Lower lobe of right lung (tissue), 2 donors: ENCODE data around the gene ABCA4. TPM values are rescaled to one million over a fixed set of nuclear protein-coding genes. Genes with fewer than 3 reads are reported as not detected.

Experiments used
- ATAC-seq, 2 donors: fragments of 200-7000 bp; cut with Tn5 transposase; one replicate each; pipeline ENCODE4 v1.9.1; 2020 to 2022; ENCODE audit warnings: mild to moderate bottlenecking in 2 of 2, moderate library complexity in 2 of 2
- DNase-seq: peaks from one replicate; pipeline ENCODE4 v3.0.0-alpha.2; 2020
- H3K27ac ChIP-seq: fragments of 200-600 bp; one replicate; pipeline ENCODE4 v1.8.0; 2022
- H3K27me3 ChIP-seq: fragments of 200-600 bp; one replicate; pipeline ENCODE4 v1.8.0; 2022; ENCODE audit warnings: low read depth
- H3K36me3 ChIP-seq: fragments of 200-600 bp; one replicate; pipeline ENCODE4 v1.8.0; 2022; ENCODE audit warnings: mild to moderate bottlenecking
- H3K4me1 ChIP-seq: fragments of 200-600 bp; one replicate; pipeline ENCODE4 v1.8.0; 2022
- H3K4me3 ChIP-seq: fragments of 200-600 bp; one replicate; pipeline ENCODE4 v1.8.0; 2022; ENCODE audit warnings: mild to moderate bottlenecking
- H3K9me3 ChIP-seq: fragments of 200-600 bp; one replicate; pipeline ENCODE4 v1.8.0; 2022
- CTCF ChIP-seq: fragments of 200-600 bp; IDR thresholded peaks from one replicate; pipeline ENCODE4 v1.8.0; 2022; ENCODE audit warnings: antibody characterized with exemption, mild to moderate bottlenecking
- intact Hi-C: fragments of 100-400 bp; cut with DNase I; formaldehyde crosslinking; loops from one replicate; pipeline ENCODE4 v1.11.0; 2022
- total RNA-seq: library from RNA; stranded (reverse); fragmentation: NEBNext Ultra II Directional; extraction: Animal tissue kit (Norgen Biotek cat#: 25700); gene quantifications from one replicate; pipeline ENCODE4 v1.2.1, GENCODE V29; 2021
- donor health status: DM: no; HTN: yes; CAD: no; lungs with severe emphysema.

ABCA4 gene
- total RNA-seq, 1 donor from 2014 or later = 1.9 TPM

DNA sequence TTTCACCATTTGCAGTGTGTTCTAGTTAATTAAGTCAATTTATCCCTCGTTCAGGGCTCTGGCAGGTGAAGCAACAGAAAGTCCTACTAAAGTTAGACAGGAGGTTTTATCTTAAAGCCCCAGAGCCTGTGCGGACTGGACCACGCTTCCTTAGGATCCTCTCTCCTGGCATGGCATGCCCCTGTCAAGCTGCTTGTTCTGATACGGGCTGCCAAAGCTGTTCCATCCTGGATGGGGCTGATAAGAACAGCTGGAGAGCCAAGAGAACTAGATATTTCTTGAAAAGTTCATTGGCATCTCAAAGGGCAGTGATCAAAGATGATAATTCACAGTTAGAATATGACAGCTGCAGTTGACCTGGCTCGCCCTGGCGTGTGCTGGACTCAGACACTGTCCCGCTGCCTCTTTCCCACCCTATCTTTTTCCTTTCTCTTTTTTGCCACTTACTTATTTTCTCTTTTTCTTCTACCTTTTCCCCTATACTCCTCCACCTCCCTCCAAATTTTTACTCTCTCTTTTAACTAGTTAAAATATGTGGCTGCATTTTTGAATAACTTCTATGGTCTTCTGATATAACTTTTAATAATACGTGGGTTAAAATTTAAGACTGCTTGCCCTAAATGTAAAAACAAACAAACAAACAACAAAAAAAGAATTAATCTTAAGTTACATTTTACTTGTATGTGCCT is 96.7 kb downstream of the ABCA4 start:
- intact Hi-C loops = no loop called here
- H3K27me3 ChIP-seq = no peaks in the 10 kb centered on the region
- ATAC-seq = no peak

DNA sequence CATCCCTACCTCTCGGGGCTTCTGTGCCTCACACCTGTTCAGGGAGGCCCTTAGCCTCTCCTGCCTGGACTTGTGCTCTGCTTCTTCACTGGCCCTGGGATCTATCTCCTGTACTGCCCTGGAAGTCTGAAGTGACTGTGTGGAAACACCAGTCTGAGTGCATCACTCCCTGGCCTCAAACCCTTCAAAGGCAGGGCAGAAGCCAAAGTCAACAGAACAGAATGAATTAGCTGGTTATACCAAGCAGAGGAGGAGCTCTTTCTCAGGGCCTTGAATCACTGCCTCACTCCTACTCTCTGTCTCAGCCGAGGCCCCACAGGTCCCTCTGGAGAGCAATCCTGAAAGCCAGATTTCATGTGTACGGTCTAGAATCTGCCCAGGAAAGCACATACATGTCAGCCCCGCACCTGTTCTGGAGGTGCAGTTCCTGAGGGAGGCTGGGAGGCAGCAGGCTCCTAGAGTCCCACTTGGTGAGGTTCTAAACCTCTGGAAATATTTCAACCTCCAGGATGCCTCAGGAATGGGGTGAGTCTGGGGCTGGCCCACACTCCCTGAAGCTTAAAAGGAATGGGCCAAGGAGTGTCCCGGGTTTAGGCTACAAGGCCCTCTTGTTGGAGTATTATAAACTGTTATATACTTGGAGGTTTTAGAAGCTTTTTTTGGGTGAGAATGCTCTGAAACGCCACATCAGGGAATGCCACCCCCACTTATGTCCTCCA is 98.3 kb downstream of the ABCA4 start:
- intact Hi-C loops = no loop called here
- peak; percentile 87 to 88 for ATAC-seq
- DNase-seq = no peak
- H3K4me1 ChIP-seq = peaks cover 26% of the 10 kb centered on the region
- TF ChIP-seq CTCF = no peak
- H3K4me3 ChIP-seq = no peak overlapping the region
- H3K36me3 ChIP-seq = no peaks in the 10 kb centered on the region
- H3K27ac ChIP-seq = peak overlapping the region; percentile 60
- no peaks in the 10 kb centered on the region for H3K27me3 ChIP-seq
- no peaks in the 10 kb centered on the region for H3K9me3 ChIP-seq

More for the DNA sequence above, 96.7 kb downstream of the ABCA4 start:
- H3K9me3 ChIP-seq = no peaks in the 10 kb centered on the region
- TF ChIP-seq CTCF = no peak
- no peak overlapping the region for H3K4me3 ChIP-seq
- no peak overlapping the region for H3K27ac ChIP-seq
- no peaks in the 10 kb centered on the region for H3K36me3 ChIP-seq
- DNase-seq = no peak
- H3K4me1 ChIP-seq = peaks cover 26% of the 10 kb centered on the region

DNA sequence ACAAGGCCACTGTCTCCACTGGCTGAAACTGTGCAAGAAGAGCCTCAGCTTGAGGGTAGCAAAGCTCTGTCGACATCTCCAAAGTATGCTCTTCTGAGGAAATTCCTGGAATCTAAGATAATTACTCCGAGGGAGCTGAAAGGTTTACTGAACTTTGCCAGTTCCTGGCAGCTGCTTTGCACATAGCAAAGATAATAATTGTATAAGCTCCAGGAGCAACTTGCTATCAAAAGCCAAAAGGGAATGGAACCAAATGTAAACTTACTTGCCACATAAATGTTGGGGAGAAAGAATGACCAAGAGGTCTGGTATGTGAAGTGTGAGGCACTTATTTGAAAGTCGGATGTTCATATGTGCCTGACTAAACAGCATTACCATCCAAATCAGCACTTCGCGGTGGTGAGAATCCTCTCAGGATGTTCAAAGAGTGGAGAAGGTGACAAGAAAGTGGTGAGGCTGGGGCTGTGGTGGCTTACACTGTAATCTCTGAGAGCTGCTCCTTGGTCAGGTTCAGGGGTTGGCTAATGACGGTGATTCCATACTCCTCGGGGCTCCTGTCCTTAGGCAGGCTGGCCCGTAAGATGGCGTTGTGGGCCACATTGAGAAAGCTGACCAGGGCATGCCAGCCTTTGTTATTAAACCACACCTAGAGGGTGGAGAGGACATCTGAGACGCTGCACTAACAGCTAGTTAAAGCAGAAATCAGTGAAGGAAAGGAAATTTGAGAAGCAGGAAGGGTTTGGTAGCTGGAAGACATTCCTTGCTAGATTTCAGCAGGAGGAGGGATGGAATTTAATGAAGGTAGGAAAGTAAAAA is 100.0 kb downstream of the ABCA4 start:
- Histone ChIP-seq H3K4me1 (peaks cover 22% of the 10 kb centered on the region), H3K4me3 (no peak overlapping the region), H3K27ac (peak overlapping the region; percentile 60), H3K9me3 (no peaks in the 10 kb centered on the region), H3K27me3 (no peaks in the 10 kb centered on the region), H3K36me3 (no peaks in the 10 kb centered on the region)
- ATAC-seq = peak; percentile 62 to 77
- TF ChIP-seq CTCF = no peak
- intact Hi-C loops = no loop called here
- DNase-seq = no peak

DNA sequence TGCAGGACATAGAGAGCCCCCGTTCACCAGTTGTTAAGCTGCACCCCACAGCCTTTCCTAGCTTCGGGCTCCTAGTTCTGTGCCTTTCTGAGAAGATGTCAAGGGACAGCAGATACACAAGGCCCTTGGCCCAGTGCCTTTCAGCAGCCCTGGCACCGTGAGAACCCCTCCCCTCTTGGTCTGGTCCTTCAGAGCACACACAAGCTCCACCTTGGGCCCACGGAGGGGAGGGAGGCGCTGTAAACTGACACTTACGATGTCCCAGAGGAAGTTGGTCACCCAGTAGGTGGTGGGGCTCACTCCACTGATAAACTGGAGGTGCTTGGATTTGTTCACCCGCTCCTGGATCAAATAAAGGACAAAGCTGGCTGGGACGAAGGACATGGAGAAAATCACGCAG is 101.6 kb downstream of the ABCA4 start:
- H3K4me1 ChIP-seq = peaks cover 15% of the 10 kb centered on the region
- no peaks in the 10 kb centered on the region for H3K36me3 ChIP-seq
- H3K9me3 ChIP-seq = no peaks in the 10 kb centered on the region
- intact Hi-C loops = no loop called here
- no peak for DNase-seq
- no peak for ATAC-seq
- H3K27ac ChIP-seq = no peak overlapping the region
- TF ChIP-seq CTCF = no peak
- no peaks in the 10 kb centered on the region for H3K27me3 ChIP-seq
- H3K4me3 ChIP-seq = no peak overlapping the region

DNA sequence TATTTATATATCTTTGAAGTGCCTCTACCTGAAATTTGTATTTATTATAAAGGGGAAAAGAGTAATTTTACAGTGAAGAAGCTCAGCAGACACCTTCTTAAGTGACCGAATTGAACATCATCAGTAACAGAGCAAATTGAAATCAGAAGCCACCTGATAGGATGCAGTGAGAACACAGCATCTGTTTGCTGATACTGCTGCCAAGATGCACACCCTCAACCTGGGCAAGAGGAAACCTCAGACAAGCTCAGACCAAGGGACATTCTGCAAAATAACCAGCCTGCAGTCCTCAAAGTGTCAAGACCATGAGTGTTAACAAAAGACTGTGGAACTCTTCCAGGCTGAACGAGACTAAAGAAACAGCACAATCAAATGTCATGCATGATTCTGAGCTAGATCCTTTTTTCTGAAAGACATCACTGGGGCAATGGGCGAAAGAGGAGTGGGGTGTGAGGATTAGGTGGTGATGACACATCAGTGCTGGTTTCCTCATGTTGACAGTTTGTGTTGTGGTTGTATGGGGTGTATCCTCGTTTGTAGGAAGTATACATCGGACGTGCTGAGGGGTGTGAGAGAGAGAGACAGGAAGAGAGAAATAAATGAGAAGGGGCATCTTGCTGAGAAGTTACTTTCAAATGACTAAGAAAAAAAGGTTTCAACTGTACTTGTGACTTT is 103.7 kb downstream of the ABCA4 start:
- Histone ChIP-seq H3K4me3 (no peak overlapping the region), H3K4me1 (peaks cover 15% of the 10 kb centered on the region), H3K36me3 (no peaks in the 10 kb centered on the region), H3K27ac (no peak overlapping the region), H3K9me3 (no peaks in the 10 kb centered on the region), H3K27me3 (no peaks in the 10 kb centered on the region)
- no peak for ATAC-seq
- TF ChIP-seq CTCF = no peak
- DNase-seq = no peak
- intact Hi-C loops = no loop called here
